ENCODE measurements around the gene ANKRD16.
"Not testable (repeated sequence)": the region's sequence is repeated elsewhere in the genome, so short reads cannot be mapped to it uniquely, and the experiment has no call there.

ANKRD16 gene

DNA sequence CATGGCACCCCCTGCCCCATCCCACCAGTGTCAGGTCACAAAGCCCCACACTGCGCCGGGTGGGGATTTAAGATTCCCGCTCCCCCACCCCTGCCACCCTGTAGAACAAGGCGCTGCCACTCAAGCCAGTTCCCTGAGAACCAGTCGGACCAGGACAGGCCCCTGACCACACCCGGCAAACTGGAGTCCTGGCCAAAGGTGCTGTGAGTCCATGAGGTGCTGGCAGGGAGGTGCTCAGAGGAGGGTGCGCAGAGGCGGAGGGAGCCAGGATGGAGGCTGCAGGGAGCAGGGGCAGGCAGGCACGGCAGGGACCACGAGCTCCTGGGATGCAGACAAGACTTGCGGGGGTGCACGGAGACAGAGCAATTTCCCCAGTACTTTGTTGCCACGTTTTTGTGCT, 56.7 kb downstream of the ANKRD16 start:
- DNase-seq, result no peak

DNA sequence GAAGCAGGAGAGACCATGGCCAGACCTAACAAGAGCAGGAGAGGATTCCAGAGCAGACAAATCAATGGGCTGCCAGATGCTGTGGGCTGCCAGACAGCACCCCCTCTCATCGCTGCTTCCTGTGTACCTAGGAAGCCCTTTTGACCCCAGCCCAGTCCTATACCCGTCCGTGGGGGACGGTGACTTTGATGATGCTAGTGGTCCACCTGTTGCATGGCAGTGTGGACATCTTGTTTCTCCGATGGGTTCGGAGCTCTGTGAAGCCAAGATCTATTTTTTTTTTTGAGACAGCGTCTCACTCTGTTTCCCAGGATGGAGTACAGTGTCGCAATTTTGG, 58.3 kb downstream of the ANKRD16 start:
- DNase-seq, result no peak

- no peak for DNase-seq
These were observed 58.9 kb downstream of the ANKRD16 start for GRCh38 chr10:5830629-5831445.

GRCh38 chr10:5829267-5829666, 60.4 kb downstream of the ANKRD16 start:
- no peak for DNase-seq

GRCh38 chr10:5828725-5829124, 61.0 kb downstream of the ANKRD16 start:
- no peak for DNase-seq

- DNase-seq, result no peak
These were observed 61.9 kb downstream of the ANKRD16 start for GRCh38 chr10:5827841-5828240.

- not testable (repeated sequence) for DNase-seq
These were observed 63.2 kb downstream of the ANKRD16 start for GRCh38 chr10:5826511-5826910.

GRCh38 chr10:5818894-5819293, 70.8 kb downstream of the ANKRD16 start:
- no peak for DNase-seq

DNA sequence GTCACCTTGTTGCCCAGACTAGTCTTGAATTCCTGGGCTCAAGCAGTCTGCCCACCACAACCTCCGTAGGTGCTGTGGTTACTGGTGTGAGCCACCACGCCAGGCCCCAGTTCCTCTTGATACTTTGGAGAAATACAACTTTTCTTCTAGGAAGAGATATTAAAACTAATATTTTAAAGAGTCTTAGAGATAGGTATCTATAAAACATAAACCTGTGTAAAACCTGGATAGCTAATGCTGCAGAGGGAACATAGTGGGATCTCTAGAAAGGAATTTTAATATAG, 71.7 kb downstream of the ANKRD16 start:
- DNase-seq, result no peak

GRCh38 chr10:5817322-5818047, 72.2 kb downstream of the ANKRD16 start:
- DNase-seq, result peak; percentile 36

- peak; percentile 25 for DNase-seq
These were observed 73.5 kb downstream of the ANKRD16 start for GRCh38 chr10:5816170-5816569.

- peak; percentile 54 for DNase-seq
These were observed 75.3 kb downstream of the ANKRD16 start for GRCh38 chr10:5814110-5815107.

DNA sequence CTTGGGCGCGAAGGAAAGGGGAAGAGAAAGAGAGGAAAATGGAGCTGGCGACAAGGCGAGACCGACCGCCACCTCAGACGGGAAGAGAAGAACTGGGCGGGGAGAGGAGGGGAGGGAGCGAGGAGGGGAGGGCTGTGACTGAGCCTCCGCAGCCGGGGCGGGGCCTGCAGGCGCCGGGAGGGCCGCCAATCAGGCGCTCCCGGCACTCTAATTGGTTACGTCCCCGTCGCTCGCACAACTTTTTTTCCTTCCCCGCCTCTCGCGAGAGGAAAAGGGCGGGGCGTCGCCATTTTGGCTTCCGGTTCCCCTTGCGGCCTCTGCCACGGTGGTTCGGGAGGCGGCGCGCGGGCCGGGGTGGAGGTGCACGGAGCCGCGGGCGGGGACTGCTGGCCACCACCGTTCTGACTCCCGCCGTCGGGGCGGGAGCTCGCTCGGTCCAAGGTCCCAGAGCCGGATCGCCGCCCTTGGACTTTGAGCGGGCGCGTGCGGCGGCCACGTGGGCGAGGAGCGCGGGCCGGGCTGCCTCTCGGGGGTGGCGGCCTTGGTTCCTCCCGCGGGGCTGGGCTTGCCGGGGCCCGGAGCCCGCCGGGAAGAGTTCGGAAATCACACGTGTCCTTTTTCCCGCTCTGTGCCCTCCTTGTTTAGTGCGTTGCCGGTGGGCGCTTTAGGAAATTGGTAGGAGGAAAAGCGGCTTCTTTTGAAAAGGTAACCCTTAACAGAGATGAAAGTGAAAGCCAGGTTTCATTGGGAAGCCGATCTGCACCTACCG, 76.2 kb downstream of the ANKRD16 start, which contains the start of gene GDI2:
GDI2 (minus strand) TSS at position 94 of the 769 bp plus-strand sequence. CDS start 176 bp downstream, outside the sequence.
- peak; percentile 98 for DNase-seq

- no peak for DNase-seq
These were observed 76.7 kb downstream of the ANKRD16 start for GRCh38 chr10:5813091-5813340.

DNA sequence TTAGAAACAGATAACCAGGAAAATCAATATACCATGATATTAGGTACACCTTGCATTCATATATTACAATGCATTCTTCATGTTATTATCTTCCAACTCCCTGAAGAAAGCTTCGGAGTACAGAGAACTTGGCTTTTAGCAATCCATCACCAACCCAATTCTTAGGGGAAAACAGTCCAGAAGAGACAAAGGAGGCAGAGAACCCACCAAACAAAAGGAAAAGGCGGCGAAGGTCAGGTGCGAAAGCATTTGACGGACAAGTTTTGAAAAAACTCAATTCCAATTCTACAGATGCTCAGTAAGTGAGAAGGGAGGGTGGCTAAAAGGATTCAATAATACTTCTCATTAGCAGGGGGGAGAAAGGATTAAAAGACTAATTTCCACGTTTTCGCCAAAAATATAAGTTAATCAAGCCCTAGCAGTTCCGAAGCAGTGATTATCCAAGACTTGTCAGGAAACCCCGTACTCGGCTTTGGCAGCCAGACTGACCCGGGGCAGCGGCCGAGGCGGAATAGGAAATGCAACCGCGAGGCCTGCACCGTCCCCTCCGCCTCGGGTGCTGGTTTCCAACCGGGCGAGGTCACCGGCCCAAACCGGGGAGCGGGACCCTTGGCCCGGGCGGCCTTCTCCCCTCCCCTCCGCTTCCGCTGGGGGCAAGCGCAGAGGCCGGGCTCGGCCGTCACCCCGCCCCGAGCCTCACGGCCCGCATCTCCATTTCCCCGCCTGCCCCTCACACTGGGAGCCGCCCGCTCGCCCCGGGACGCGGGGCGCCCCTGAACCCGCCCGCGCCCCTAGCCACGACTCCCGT, 77.2 kb downstream of the ANKRD16 start:
- peak; percentile 62 for DNase-seq

Data from activated CD4-positive, alpha-beta T cell treated with anti-CD3 and anti-CD28 coated beads, Interleukin-10, Interleukin-2, amounts not matched to agents 100 ng/mL and 50 ng/mL, durations not matched to agents 16 hours and 8 hours (primary cell).